Glutamatergic neuron (in vitro differentiated cells): ENCODE measurements around the gene GNAQ. TPM values are rescaled to one million over a fixed set of nuclear protein-coding genes. Genes with fewer than 3 reads are reported as not detected.

ENCODE experiments used
- DNase-seq: peaks from one replicate; pipeline ENCODE4 v3.0.0; 2022
- H3K27ac Mint-ChIP-seq: one replicate; pipeline ENCODE4 v1.8.0; 2020; ENCODE audit warnings: mild to moderate bottlenecking, mixed read lengths, inconsistent platforms; ENCODE audit not compliant: unreplicated experiment
- H3K27me3 Mint-ChIP-seq: one replicate; pipeline ENCODE4 v1.8.0; 2020; ENCODE audit warnings: mild to moderate bottlenecking, moderate library complexity, mixed read lengths, inconsistent platforms; ENCODE audit not compliant: unreplicated experiment
- H3K36me3 Mint-ChIP-seq: one replicate; pipeline ENCODE4 v1.8.0; 2020; ENCODE audit warnings: mild to moderate bottlenecking, mixed read lengths, inconsistent platforms; ENCODE audit not compliant: unreplicated experiment
- H3K4me1 Mint-ChIP-seq: one replicate; pipeline ENCODE4 v1.8.0; 2020; ENCODE audit warnings: mild to moderate bottlenecking, low read depth, mixed read lengths, inconsistent platforms; ENCODE audit not compliant: unreplicated experiment
- H3K4me3 Mint-ChIP-seq: one replicate; pipeline ENCODE4 v1.8.0; 2020; ENCODE audit warnings: mild to moderate bottlenecking, mixed read lengths, inconsistent platforms; ENCODE audit not compliant: unreplicated experiment
- H3K9me3 Mint-ChIP-seq: one replicate; pipeline ENCODE4 v1.8.0; 2020; ENCODE audit warnings: mild to moderate bottlenecking, moderate library complexity, mixed read lengths, inconsistent platforms; ENCODE audit not compliant: unreplicated experiment
- total RNA-seq: library from RNA; stranded (reverse); fragmentation: NEBNext Ultra II Directional; extraction: Animal tissue kit (Norgen Biotek cat#: 25700); gene quantifications from one replicate; pipeline ENCODE4 v1.2.1, GENCODE V29; 2021; ENCODE audit not compliant: unreplicated experiment
- TF ChIP-seq, protein P1 (sequence below): fragments of 200-600 bp; sonication (generic); IDR thresholded peaks from one replicate; pipeline ENCODE4 v1.5.0; 2021; ENCODE audit not compliant: partially characterized antibody, unreplicated experiment

The GNAQ gene
- total RNA-seq, 1 donor from 2014 or later, result 72.8 TPM

DNA sequence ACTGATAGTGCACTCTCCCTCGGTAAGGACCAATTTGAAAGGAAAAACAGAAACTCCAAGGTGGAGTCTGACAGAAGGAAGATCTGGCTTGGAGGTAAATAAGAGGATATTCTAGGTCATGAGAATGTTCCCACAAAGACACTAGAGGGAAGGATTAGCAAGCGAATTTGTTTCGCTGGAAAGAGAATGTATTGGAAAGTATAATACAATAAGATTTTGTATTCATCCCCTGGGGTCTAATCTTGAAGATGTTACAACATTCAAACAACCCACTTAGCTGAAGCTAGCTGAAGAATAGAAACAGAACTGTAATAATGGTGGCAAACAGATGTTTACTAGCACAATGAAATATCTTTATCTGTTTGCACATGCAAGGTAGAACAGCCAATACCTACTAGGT is 158.7 kb downstream of the GNAQ start:
- H3K27me3 Mint-ChIP-seq, result no peaks in the 10 kb centered on the region
- no peak overlapping the region for H3K4me3 Mint-ChIP-seq
- no peak overlapping the region for H3K27ac Mint-ChIP-seq
- peaks cover 7% of the 10 kb centered on the region for H3K4me1 Mint-ChIP-seq
- H3K9me3 Mint-ChIP-seq, result no peaks in the 10 kb centered on the region
- TF ChIP-seq, protein P1, sequence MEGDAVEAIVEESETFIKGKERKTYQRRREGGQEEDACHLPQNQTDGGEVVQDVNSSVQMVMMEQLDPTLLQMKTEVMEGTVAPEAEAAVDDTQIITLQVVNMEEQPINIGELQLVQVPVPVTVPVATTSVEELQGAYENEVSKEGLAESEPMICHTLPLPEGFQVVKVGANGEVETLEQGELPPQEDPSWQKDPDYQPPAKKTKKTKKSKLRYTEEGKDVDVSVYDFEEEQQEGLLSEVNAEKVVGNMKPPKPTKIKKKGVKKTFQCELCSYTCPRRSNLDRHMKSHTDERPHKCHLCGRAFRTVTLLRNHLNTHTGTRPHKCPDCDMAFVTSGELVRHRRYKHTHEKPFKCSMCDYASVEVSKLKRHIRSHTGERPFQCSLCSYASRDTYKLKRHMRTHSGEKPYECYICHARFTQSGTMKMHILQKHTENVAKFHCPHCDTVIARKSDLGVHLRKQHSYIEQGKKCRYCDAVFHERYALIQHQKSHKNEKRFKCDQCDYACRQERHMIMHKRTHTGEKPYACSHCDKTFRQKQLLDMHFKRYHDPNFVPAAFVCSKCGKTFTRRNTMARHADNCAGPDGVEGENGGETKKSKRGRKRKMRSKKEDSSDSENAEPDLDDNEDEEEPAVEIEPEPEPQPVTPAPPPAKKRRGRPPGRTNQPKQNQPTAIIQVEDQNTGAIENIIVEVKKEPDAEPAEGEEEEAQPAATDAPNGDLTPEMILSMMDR, result no peak
- no peak for DNase-seq
- H3K36me3 Mint-ChIP-seq, result no peaks in the 10 kb centered on the region

DNA sequence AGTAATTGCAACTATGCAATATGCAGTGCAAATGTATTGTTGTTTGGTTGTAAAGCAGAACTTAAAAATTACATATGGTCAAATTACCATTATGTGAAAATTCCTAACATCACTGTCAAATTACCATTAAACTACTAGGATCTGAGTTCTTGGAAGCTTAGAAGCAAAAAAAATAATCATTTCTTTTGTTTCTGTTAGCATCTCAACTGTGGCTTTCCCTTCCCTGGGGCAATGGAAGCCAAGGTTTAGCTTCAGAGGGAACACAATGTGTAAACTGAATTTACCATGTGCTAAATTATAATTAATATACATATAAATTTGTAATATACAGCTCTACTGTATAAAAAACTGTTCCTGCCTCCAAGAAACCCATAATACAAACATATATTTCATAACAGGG is 159.4 kb downstream of the GNAQ start:
- TF ChIP-seq, protein P1, result no peak
- Mint-ChIP-seq H3K4me3 (no peak overlapping the region), H3K4me1 (peaks cover 7% of the 10 kb centered on the region), H3K27ac (no peak overlapping the region), H3K36me3 (no peaks in the 10 kb centered on the region), H3K9me3 (no peaks in the 10 kb centered on the region), H3K27me3 (no peaks in the 10 kb centered on the region)
- DNase-seq, result no peak

DNA sequence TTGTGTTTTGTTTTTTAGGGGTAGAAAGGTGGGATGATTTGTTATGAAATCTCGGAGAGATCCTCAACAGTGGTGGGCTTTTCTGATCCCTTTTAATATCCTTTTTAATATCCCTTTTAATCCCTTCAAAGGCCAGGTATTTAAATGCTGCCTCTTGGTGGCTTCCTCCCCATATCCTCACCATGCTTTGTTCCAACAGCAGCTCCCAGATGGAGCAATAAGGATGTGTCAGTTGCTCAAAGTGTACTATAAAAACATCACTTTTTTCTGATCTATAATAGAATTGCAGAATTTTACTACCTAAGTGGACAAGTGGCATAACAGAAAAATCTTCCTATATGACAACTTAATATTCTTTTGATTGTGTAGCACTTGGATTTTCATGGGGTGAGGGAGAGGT is 160.1 kb downstream of the GNAQ start:
- TF ChIP-seq, protein P1, result no peak
- H3K36me3 Mint-ChIP-seq, result no peaks in the 10 kb centered on the region
- no peak overlapping the region for H3K4me3 Mint-ChIP-seq
- no peak for DNase-seq
- H3K27me3 Mint-ChIP-seq, result no peaks in the 10 kb centered on the region
- no peak overlapping the region for H3K27ac Mint-ChIP-seq
- H3K9me3 Mint-ChIP-seq, result peaks cover 2% of the 10 kb centered on the region
- H3K4me1 Mint-ChIP-seq, result peaks cover 10% of the 10 kb centered on the region

DNA sequence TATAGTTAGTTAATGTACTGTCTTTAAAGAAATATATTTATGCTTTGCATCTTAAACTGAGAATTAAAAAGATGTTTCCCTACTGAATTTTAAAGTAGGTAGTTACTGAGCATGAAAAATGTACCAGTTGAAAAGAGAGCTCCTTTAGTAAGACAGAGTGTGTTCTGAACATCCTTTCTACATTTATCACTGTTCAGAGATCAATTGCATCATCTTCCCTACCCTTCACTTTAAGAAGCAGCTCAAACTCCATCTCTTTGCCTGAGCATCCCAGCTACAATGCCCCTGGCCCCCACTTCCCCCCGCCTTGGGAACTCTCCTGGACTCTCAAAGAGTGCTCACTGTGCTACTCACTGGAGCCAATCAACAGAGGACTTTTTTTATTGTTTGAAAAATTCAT is 164.7 kb downstream of the GNAQ start:
- no peak for DNase-seq
- Mint-ChIP-seq H3K9me3 (peaks cover 14% of the 10 kb centered on the region), H3K4me3 (no peak overlapping the region), H3K4me1 (peaks cover 4% of the 10 kb centered on the region), H3K27ac (no peak overlapping the region), H3K27me3 (peaks cover 1% of the 10 kb centered on the region), H3K36me3 (peaks cover 24% of the 10 kb centered on the region)
- TF ChIP-seq, protein P1, result no peak

DNA sequence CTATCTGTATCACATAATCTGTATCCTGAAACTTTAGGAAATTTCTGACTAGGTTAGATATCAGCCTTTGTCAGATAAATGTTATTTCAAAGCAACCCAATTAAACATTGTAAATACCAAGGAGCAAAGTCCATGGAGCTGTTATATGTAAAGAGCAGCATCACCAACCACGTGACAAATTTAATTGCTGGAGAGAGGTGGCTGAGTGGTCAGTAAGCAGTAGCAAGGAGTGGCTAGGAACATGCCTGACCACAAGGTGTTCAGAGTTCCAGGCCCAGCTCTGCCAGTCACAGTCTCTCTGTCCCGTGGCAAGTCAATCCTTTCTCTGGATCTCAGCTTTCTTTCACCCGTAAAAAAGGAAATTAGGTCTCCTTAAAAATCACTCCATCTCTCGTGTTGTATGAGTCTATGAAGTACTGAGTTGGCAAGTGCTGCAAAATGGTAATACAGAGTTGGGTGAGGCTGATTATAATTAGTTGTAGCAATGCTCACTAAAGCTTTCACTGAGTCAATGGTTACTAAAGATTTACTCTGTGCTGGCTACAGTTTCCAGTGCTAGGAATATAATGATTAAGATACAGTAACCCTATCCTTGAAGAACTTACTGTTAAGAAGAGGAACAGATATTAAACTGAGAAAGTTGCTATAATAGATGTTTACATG is 166.1 kb downstream of the GNAQ start:
- H3K27ac Mint-ChIP-seq, result no peak overlapping the region
- TF ChIP-seq, protein P1, result no peak
- H3K27me3 Mint-ChIP-seq, result peaks cover 1% of the 10 kb centered on the region
- peaks cover 14% of the 10 kb centered on the region for H3K9me3 Mint-ChIP-seq
- H3K4me1 Mint-ChIP-seq, result peaks cover 4% of the 10 kb centered on the region
- no peak overlapping the region for H3K4me3 Mint-ChIP-seq
- DNase-seq, result no peak
- H3K36me3 Mint-ChIP-seq, result peaks cover 30% of the 10 kb centered on the region
